ENCODE results near the gene NAPSA.

Gene NAPSA

DNA sequence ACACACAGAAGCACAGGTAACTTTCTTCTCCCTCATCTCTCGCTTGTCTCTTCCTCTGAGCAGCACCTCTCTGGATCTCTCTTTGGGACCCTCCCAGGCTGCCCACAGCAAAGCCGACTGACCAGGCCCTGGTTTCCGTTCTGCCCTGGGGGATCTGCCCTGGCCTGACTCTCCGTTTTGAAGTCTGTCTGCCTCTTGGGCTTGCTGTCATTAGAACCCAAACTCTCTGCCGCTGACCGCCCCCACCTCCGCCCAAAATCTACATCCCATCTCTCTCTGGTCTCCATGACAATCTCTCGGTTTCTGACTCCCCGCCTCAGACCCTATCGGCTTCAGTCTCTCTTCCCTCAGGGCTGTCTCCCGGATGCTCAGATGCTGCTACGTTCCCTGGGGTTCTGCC lies 43.2 kb downstream of the NAPSA start:
- TF ChIP-seq, protein P1, sequence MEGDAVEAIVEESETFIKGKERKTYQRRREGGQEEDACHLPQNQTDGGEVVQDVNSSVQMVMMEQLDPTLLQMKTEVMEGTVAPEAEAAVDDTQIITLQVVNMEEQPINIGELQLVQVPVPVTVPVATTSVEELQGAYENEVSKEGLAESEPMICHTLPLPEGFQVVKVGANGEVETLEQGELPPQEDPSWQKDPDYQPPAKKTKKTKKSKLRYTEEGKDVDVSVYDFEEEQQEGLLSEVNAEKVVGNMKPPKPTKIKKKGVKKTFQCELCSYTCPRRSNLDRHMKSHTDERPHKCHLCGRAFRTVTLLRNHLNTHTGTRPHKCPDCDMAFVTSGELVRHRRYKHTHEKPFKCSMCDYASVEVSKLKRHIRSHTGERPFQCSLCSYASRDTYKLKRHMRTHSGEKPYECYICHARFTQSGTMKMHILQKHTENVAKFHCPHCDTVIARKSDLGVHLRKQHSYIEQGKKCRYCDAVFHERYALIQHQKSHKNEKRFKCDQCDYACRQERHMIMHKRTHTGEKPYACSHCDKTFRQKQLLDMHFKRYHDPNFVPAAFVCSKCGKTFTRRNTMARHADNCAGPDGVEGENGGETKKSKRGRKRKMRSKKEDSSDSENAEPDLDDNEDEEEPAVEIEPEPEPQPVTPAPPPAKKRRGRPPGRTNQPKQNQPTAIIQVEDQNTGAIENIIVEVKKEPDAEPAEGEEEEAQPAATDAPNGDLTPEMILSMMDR (IDR thresholded peaks at IDR 0.05; ENCODE audit: low read depth, low read length), result no peak
- in situ Hi-C loops (cut with HindIII; ENCODE audit: low sequenced_read_pairs), result no loop called here
- DNase-seq (ENCODE audit: low read depth, low spot score), result no peak
- no peak overlapping the region for H3K4me3 ChIP-seq (ENCODE audit: low read depth, low read length)

DNA sequence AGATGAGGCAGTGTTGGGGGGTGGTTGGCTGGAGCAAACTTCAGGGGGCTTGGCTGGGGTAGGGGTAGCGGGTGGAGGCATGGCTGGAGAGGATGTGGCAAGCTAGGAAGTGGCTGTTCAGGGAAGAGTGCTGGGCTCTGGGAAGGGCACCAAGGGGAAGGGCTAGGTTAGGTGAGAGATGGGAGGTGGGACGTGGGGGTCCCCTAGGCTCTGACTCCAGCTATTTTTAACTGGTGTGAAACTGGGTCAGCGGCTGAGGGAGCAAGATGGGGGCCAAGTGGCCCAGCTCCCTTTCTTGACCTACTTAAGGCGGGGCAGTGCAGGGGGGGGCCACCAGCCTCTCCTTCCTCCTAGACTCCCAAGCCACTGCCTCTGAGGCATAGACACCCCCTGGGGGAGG lies 43.6 kb downstream of the NAPSA start:
- in situ Hi-C loops (cut with HindIII; ENCODE audit: low sequenced_read_pairs), result no loop called here
- TF ChIP-seq, protein P1 (IDR thresholded peaks at IDR 0.05; ENCODE audit: low read depth, low read length), result no peak

DNA sequence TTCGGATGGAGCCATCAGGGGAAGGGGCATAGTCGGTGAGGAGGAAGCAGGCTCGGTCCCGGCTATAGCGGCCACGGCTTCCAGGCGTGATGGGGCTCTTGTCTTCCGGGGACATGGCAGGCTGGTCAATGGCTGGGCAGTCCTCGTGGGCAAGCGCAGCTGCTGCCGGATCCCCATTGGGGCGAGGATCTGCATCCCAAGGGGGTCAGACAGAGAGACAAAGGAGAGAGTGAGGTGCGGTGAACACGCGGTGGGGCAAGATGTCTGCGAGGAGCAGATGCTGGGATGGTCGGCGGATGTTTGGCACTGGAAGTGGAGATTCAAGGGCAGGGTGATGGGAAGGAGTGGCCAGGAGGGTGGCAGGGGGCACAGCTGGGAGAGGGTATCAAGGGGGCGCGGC lies 44.8 kb downstream of the NAPSA start:
- TF ChIP-seq, protein P1 (IDR thresholded peaks at IDR 0.05; ENCODE audit: low read depth, low read length), result no peak
- DNase-seq (ENCODE audit: low read depth, low spot score), result no peak
- in situ Hi-C loops (cut with HindIII; ENCODE audit: low sequenced_read_pairs), result no loop called here
- H3K4me3 ChIP-seq (ENCODE audit: low read depth, low read length), result no peak overlapping the region

More for the DNA sequence above, 43.6 kb downstream of the NAPSA start:
- DNase-seq (ENCODE audit: low read depth, low spot score), result no peak
- H3K4me3 ChIP-seq (ENCODE audit: low read depth, low read length), result no peak overlapping the region

DNA sequence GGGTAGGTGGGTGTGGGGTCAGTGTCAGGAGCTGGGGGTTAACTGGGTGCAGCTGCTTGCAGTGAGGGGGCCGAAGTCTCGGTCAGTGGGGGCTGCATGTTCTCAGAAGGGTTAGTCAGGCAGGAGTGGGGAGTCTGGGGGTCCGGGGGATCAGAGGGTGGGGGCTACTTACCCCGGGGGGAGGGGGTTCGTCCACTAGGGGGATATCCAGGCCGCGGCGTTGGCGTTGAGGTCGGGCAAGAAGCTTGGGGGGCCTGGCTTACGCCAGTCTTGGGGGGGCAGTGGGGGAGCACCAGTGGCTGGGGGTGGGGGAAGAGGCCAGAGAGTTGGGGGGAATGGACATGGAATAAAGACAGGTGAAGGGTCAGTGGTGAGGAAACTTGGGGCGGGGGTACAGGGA lies 45.4 kb downstream of the NAPSA start:
- in situ Hi-C loops (cut with HindIII; ENCODE audit: low sequenced_read_pairs), result no loop called here
- TF ChIP-seq, protein P1 (IDR thresholded peaks at IDR 0.05; ENCODE audit: low read depth, low read length), result no peak
- DNase-seq (ENCODE audit: low read depth, low spot score), result no peak
- no peak overlapping the region for H3K4me3 ChIP-seq (ENCODE audit: low read depth, low read length)

DNA sequence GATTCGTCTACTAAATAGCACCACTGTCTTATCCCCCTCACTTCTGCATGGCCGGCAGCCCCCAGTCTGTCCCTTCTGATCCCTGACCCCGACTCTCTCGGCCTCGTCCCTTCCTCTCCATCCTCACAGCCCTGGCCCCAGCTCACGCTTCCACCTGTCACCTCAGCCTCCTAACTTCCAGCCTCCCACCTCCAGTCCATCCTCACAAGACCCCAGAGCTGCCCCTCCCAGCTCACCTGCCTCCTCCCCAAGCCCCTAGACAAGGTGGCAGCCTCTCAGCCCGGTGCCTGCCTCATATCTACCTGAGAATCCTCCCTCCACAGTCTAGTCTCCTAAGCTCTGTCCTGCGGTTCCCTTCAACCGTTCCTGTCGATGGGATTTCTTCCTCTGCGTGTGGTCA lies 46.3 kb downstream of the NAPSA start:
- no peak for DNase-seq (ENCODE audit: low read depth, low spot score)
- no peak overlapping the region for H3K4me3 ChIP-seq (ENCODE audit: low read depth, low read length)
- in situ Hi-C loops (cut with HindIII; ENCODE audit: low sequenced_read_pairs), result no loop called here
- TF ChIP-seq, protein P1 (IDR thresholded peaks at IDR 0.05; ENCODE audit: low read depth, low read length), result no peak

DNA sequence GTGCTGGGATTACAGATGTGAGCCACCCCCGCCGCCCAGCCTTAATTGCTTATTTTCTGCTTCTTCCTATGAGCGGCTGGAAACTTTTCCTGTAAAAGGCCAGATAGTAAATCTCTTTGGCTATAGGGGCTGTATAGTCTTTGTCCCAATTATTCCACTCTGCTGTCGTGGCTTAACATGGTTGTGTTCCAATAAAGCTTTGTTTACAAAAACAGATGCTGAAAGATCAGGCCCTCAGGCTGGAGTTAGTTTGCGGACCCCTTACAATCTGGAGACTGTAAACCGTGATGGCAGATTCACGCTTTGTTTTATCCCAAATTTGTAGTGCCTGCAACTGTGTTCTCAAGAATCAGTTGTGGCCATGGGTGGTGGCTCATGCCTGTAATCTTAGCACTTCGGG lies 47.0 kb downstream of the NAPSA start:
- no peak overlapping the region for H3K4me3 ChIP-seq (ENCODE audit: low read depth, low read length)
- in situ Hi-C loops (cut with HindIII; ENCODE audit: low sequenced_read_pairs), result no loop called here
- TF ChIP-seq, protein P1 (IDR thresholded peaks at IDR 0.05; ENCODE audit: low read depth, low read length), result no peak
- no peak for DNase-seq (ENCODE audit: low read depth, low spot score)

DNA sequence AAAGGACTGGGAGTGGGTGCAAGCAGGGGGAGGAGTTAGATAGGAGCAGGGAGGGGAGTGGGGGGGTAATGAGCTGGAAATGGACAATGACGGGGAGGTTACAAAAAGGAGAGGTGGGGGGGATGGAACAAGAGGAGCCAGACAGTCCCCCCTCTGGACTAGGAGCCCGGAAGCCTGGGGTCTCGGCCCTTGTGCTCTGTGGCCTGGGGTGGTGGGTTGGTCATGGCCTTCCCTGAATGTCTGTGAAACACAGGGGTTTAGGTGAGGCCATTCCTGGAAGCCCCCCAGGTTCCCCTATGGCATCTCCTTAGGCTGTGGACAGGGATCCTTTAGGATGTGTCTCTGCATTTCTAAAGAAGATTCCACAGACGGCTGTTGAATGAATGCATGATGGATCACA lies 48.3 kb downstream of the NAPSA start:
- in situ Hi-C loops (cut with HindIII; ENCODE audit: low sequenced_read_pairs), result no loop called here

More for the DNA sequence above, 48.3 kb downstream of the NAPSA start:
- TF ChIP-seq, protein P1 (IDR thresholded peaks at IDR 0.05; ENCODE audit: low read depth, low read length), result no peak
- H3K4me3 ChIP-seq (ENCODE audit: low read depth, low read length), result no peak overlapping the region
- no peak for DNase-seq (ENCODE audit: low read depth, low spot score)
